ENCODE measurements around the gene FARP2.

FARP2 gene

GRCh38 chr2:241538838-241539615 is 182.9 kb downstream of the FARP2 start:
- DNase-seq, result no peak

GRCh38 chr2:241539616-241540374 is 183.7 kb downstream of the FARP2 start:
- no peak for DNase-seq

- no peak for DNase-seq
These were observed 184.3 kb downstream of the FARP2 start for GRCh38 chr2:241540401-241540770.

GRCh38 chr2:241540771-241541561 is 184.9 kb downstream of the FARP2 start:
- DNase-seq, result peak; percentile 59

- DNase-seq, result no peak
These were observed 185.6 kb downstream of the FARP2 start for GRCh38 chr2:241541564-241542277.

- DNase-seq, result no peak
These were observed 186.2 kb downstream of the FARP2 start for GRCh38 chr2:241542278-241542605.
